GM23338 (cell line): ENCODE data around the gene GJA1.

Experiments
- ETS1 ChIP-seq: IDR thresholded peaks from 2 replicates; pipeline ENCODE4 v1.6.1; 2016; ENCODE audit warnings: antibody characterized with exemption
- EZH2 ChIP-seq: fragments of 200-600 bp; sonication (generic); IDR thresholded peaks from one replicate; pipeline ENCODE4 v1.8.0; 2017; ENCODE audit warnings: antibody characterized with exemption, mild to moderate bottlenecking, low read depth; ENCODE audit not compliant: unreplicated experiment

GRCh38 chr6:121439926-121440325 is 4.5 kb downstream of the GJA1 start:
- TF ChIP-seq ETS1 (no peak), EZH2 (no peak)
